ENCODE data around the gene PAAF1.

The PAAF1 gene

GRCh38 chr11:73946798-73947458 is 70.1 kb downstream of the PAAF1 start:
- no peak for DNase-seq

- DNase-seq, result no peak
Observed at GRCh38 chr11:73949246-73949645, 72.4 kb downstream of the PAAF1 start.

- DNase-seq, result no peak
Observed at GRCh38 chr11:73949912-73950311, 73.1 kb downstream of the PAAF1 start.

GRCh38 chr11:73950869-73951710 is 74.3 kb downstream of the PAAF1 start, which contains the start of gene DNAJB13:
DNAJB13 (plus strand) TSS chr11:73951026; CDS start chr11:73951070, 44 bp downstream.
- peak in 1 of 2 donors; percentile 28 for DNase-seq

GRCh38 chr11:73951797-73952196 is 75.0 kb downstream of the PAAF1 start:
- DNase-seq, result no peak

- DNase-seq, result no peak
Observed at GRCh38 chr11:73956876-73957653, 80.3 kb downstream of the PAAF1 start.

- DNase-seq, result no peak
Observed at GRCh38 chr11:73957654-73958361, 81.0 kb downstream of the PAAF1 start.

GRCh38 chr11:73958521-73959141 is 81.8 kb downstream of the PAAF1 start:
- DNase-seq, result no peak

GRCh38 chr11:73961321-73961720 is 84.5 kb downstream of the PAAF1 start:
- DNase-seq, result no peak

GRCh38 chr11:73962101-73962705 is 85.4 kb downstream of the PAAF1 start:
- DNase-seq, result no peak

- DNase-seq, result no peak
Observed at GRCh38 chr11:73963861-73964260, 87.1 kb downstream of the PAAF1 start.

GRCh38 chr11:73965076-73965763 is 88.4 kb downstream of the PAAF1 start:
- DNase-seq, result no peak

GRCh38 chr11:73965764-73966121 is 88.9 kb downstream of the PAAF1 start:
- no peak for DNase-seq

- DNase-seq, result peak in 1 of 2 donors; percentile 18
Observed at GRCh38 chr11:73968356-73968966, 91.7 kb downstream of the PAAF1 start.

GRCh38 chr11:73969091-73969490 is 92.3 kb downstream of the PAAF1 start:
- peak in 1 of 2 donors; percentile 21 for DNase-seq

- DNase-seq, result peak; percentile 51 to 62
Observed at GRCh38 chr11:73969991-73970800, 93.4 kb downstream of the PAAF1 start.

GRCh38 chr11:73971175-73971719 is 94.4 kb downstream of the PAAF1 start:
- DNase-seq, result peak in 1 of 2 donors; percentile 41

- peak in 1 of 2 donors; percentile 36 for DNase-seq
Observed at GRCh38 chr11:73972187-73972586, 95.4 kb downstream of the PAAF1 start.
